K562 (cell line): ENCODE data around the gene BEND6. TPM values are rescaled to one million over a fixed set of nuclear protein-coding genes. Genes with fewer than 3 reads are reported as not detected.

ENCODE experiments used
- HNRNPLL ChIP-seq: fragments of 200-400 bp; formaldehyde crosslinking; IDR thresholded peaks from 2 replicates; pipeline ENCODE4 v1.6.1; 2017; ENCODE audit warnings: low read length, low read depth, mild to moderate bottlenecking; ENCODE audit not compliant: poor library complexity, severe bottlenecking
- POLR3A ChIP-seq: IDR thresholded peaks from 2 replicates; pipeline ENCODE4 v1.6.1; 2011; ENCODE audit warnings: borderline replicate concordance, mild to moderate bottlenecking, moderate library complexity; ENCODE audit not compliant: insufficient read length, insufficient read depth; ENCODE audit errors: extremely low read depth
- TBL1XR1 ChIP-seq, 2 experiments: IDR thresholded peaks; 2 replicates each; pipeline ENCODE4 v1.6.1; 2012; ENCODE audit warnings: improper control_type of control experiment in 2 of 2, low read length in 2 of 2, mild to moderate bottlenecking in 1 of 2
- TFAM ChIP-seq: fragments of 250-450 bp; sonication (Bioruptor Pico); conservative IDR thresholded peaks from 2 replicates; pipeline ENCODE4 v1.5.0; 2021; ENCODE audit warnings: mild to moderate bottlenecking, moderate library complexity
- ZBTB7A ChIP-seq: IDR thresholded peaks from 2 replicates; pipeline ENCODE4 v1.6.1; 2011; ENCODE audit warnings: low read depth, mild to moderate bottlenecking, low read length, moderate library complexity, borderline replicate concordance; ENCODE audit not compliant: control insufficient read depth
- ZEB2 ChIP-seq: fragments of 450-650 bp; IDR thresholded peaks from 2 replicates; pipeline ENCODE4 v1.6.1; 2016
- polyA plus RNA-seq, 8 experiments: library from polyadenylated mRNA; depleted of rRNA in 4 of 8; stranded (reverse) in 5 of 8; unstranded in 3 of 8; fragments of >200 nt; fragmentation: Nextera tagmentation in 2 of 8; fragmentation: Illumina TruSeq in 1 of 8; extraction: Ambion mirVana in 2 of 8; extraction: Trizol in 1 of 8; gene quantifications; 2 replicates each; pipeline versions ENCODE4 v1.2.1 to v1.2.3, GENCODE V29; 2011 to 2014; ENCODE audit warnings: inconsistent platforms in 1 of 8, missing spikeins in 1 of 8
- total RNA-seq, 7 experiments: library from RNA; depleted of rRNA in 6 of 7; stranded (reverse); fragments of >200 nt in 6 of 7; fragmentation: Illumina TruSeq in 2 of 7; extraction: Trizol in 2 of 7; gene quantifications; 2 replicates each; pipeline versions ENCODE4 v1.2.1 to v1.2.3, GENCODE V29; 2011 to 2021; ENCODE audit warnings: low replicate concordance in 1 of 7
- TF ChIP-seq, protein P1 (sequence below), 2 experiments: fragments of 450-650 bp in 1 of 2; sonication (generic) in 1 of 2; formaldehyde crosslinking in 1 of 2; IDR thresholded peaks; 2 replicates each; pipeline versions ENCODE4 v1.7.1 to v1.9.0; 2016 to 2022; ENCODE audit warnings: inconsistent platforms in 1 of 2, mild to moderate bottlenecking in 1 of 2, missing genetic modification reagents in 1 of 2
- TF ChIP-seq, protein P2 (sequence below): fragments of 450-650 bp; IDR thresholded peaks from 2 replicates; pipeline ENCODE4 v1.6.1; 2018; ENCODE audit not compliant: partially characterized antibody

The BEND6 gene
- total and polyA plus RNA-seq, 9 of the 15 experiments (the other 6 are each of a cell fraction or from before 2014, with no cell fraction given), result 0.37 to 4.0 (median 1.1) TPM

DNA sequence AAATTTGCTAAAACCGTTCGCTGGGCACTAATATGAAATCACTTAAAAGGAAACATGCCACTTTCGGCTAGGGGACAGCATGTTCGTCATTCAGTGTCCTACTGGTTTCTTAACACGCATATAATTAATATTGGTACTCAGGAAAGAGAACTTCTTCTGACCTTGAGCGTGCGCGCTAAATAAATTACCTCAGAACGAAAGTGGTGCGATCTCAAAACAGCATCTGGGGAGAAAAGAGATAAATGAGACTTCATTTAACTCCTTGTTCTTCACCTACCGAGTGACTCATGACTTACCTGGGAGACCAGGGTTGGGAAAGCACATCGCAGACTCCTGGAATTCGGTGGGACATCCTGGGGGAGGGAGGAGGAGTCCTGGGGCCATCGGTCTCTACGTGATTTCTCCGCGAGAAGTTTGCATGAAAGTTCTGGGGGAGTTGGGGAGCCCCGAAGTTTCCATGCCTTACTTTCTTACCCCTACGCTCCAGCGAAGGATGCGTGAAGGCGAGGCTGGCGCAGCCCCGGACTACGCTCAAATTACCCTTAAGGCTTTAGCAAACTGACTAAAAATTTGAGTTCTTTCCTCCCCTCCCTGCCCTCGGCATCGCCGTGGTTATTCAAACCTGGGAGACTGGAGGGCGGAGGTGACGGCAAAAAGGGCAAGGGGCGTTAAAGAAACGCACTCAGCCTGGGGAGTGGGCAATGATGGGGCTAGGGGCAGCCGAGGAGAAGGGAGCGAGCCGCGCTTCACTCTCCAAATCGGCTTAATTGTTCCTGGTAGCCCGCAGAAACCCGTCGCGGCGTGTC, 1.1 kb upstream of the BEND6 start (continued):
- TF ChIP-seq, protein P1, sequence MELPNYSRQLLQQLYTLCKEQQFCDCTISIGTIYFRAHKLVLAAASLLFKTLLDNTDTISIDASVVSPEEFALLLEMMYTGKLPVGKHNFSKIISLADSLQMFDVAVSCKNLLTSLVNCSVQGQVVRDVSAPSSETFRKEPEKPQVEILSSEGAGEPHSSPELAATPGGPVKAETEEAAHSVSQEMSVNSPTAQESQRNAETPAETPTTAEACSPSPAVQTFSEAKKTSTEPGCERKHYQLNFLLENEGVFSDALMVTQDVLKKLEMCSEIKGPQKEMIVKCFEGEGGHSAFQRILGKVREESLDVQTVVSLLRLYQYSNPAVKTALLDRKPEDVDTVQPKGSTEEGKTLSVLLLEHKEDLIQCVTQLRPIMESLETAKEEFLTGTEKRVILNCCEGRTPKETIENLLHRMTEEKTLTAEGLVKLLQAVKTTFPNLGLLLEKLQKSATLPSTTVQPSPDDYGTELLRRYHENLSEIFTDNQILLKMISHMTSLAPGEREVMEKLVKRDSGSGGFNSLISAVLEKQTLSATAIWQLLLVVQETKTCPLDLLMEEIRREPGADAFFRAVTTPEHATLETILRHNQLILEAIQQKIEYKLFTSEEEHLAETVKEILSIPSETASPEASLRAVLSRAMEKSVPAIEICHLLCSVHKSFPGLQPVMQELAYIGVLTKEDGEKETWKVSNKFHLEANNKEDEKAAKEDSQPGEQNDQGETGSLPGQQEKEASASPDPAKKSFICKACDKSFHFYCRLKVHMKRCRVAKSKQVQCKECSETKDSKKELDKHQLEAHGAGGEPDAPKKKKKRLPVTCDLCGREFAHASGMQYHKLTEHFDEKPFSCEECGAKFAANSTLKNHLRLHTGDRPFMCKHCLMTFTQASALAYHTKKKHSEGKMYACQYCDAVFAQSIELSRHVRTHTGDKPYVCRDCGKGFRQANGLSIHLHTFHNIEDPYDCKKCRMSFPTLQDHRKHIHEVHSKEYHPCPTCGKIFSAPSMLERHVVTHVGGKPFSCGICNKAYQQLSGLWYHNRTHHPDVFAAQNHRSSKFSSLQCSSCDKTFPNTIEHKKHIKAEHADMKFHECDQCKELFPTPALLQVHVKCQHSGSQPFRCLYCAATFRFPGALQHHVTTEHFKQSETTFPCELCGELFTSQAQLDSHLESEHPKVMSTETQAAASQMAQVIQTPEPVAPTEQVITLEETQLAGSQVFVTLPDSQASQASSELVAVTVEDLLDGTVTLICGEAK (IDR thresholded peaks at IDR 0.05), result peak; percentile 41; the same call in 1 of the 2 replicates
- TF ChIP-seq, protein P1 (CRISPR knock-in tag; IDR thresholded peaks at IDR 0.05), result no peak
- TF ChIP-seq POLR3A (no peak), TFAM (CRISPR knock-in tag) (no peak), ZBTB7A (peak; percentile 49; the same call in 1 of the 2 replicates), ZEB2 (0 out of 2 replicates have a peak, but pooled peaks have one; percentile 35), HNRNPLL (peak; percentile 33), TBL1XR1 (IDR thresholded peaks at IDR 0.05; ENCODE audit: low read length in 2 of 2) (no peak)
- TF ChIP-seq, protein P2, sequence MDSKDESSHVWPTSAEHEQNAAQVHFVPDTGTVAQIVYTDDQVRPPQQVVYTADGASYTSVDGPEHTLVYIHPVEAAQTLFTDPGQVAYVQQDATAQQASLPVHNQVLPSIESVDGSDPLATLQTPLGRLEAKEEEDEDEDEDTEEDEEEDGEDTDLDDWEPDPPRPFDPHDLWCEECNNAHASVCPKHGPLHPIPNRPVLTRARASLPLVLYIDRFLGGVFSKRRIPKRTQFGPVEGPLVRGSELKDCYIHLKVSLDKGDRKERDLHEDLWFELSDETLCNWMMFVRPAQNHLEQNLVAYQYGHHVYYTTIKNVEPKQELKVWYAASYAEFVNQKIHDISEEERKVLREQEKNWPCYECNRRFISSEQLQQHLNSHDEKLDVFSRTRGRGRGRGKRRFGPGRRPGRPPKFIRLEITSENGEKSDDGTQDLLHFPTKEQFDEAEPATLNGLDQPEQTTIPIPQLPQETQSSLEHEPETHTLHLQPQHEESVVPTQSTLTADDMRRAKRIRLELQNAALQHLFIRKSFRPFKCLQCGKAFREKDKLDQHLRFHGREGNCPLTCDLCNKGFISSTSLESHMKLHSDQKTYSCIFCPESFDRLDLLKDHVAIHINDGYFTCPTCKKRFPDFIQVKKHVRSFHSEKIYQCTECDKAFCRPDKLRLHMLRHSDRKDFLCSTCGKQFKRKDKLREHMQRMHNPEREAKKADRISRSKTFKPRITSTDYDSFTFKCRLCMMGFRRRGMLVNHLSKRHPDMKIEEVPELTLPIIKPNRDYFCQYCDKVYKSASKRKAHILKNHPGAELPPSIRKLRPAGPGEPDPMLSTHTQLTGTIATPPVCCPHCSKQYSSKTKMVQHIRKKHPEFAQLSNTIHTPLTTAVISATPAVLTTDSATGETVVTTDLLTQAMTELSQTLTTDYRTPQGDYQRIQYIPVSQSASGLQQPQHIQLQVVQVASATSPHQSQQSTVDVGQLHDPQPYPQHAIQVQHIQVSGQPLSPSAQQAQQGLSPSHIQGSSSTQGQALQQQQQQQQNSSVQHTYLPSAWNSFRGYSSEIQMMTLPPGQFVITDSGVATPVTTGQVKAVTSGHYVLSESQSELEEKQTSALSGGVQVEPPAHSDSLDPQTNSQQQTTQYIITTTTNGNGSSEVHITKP, result peak; percentile 5
